Breast epithelium (tissue), 4 donors: ENCODE data around the gene EFNA5. TPM values are rescaled to one million over a fixed set of nuclear protein-coding genes. Genes with fewer than 3 reads are reported as not detected.
A peak's percentile ranks its signal among the peaks of the same experiment; 100 is the strongest.

Source experiments
- DNase-seq, 2 donors: peaks; one replicate each; pipeline ENCODE4 v3.0.0-alpha.2; 2019; ENCODE audit warnings: low spot score in 2 of 2
- H3K27ac ChIP-seq, 2 donors: fragments of 200-600 bp; sonication (generic) in 1 of 2; one replicate each; pipeline ENCODE4 v1.5.1; 2016 to 2019; ENCODE audit warnings: mild to moderate bottlenecking in 1 of 2
- H3K27me3 ChIP-seq, 2 donors: fragments of 200-600 bp; sonication (generic) in 1 of 2; one replicate each; pipeline versions ENCODE4 v1.5.1 to v1.6.0; 2017 to 2019; ENCODE audit warnings: control low read depth in 1 of 2, mild to moderate bottlenecking in 1 of 2
- H3K36me3 ChIP-seq: fragments of 200-600 bp; one replicate; pipeline ENCODE4 v1.5.1; 2019
- H3K4me1 ChIP-seq, 2 donors: fragments of 200-600 bp; sonication (generic); one replicate each; pipeline ENCODE4 v1.5.1; 2016 to 2019; ENCODE audit warnings: control low read depth in 1 of 2
- H3K4me3 ChIP-seq, 3 donors: fragments of 200-600 bp; sonication (generic); 1 replicate in 2 of 3; 2 replicates in 1 of 3; pipeline ENCODE4 v1.5.1; 2016 to 2019; ENCODE audit warnings: mild to moderate bottlenecking in 3 of 3, moderate library complexity in 2 of 3
- H3K9me3 ChIP-seq, 2 donors: fragments of 200-600 bp; sonication (generic) in 1 of 2; one replicate each; pipeline ENCODE4 v1.5.1; 2016 to 2019; ENCODE audit warnings: control low read depth in 1 of 2
- CTCF ChIP-seq, 3 donors: fragments of 450-650 bp; IDR thresholded peaks; one replicate each; pipeline ENCODE4 v1.5.1; 2016 to 2017; ENCODE audit warnings: antibody characterized with exemption in 3 of 3, mild to moderate bottlenecking in 3 of 3, moderate library complexity in 3 of 3
- POLR2A ChIP-seq: fragments of 450-650 bp; IDR thresholded peaks from one replicate; pipeline ENCODE4 v1.6.1; 2016; ENCODE audit warnings: antibody characterized with exemption, mild to moderate bottlenecking, moderate library complexity
- POLR2AphosphoS5 ChIP-seq, 3 donors: sonication (generic); formaldehyde crosslinking; IDR thresholded peaks; one replicate each; pipeline ENCODE4 v1.6.1; 2017; ENCODE audit warnings: antibody characterized with exemption in 3 of 3
- intact Hi-C: fragments of 100-400 bp; cut with DNase I; formaldehyde crosslinking; loops from one replicate; pipeline ENCODE4 v1.15.1; 2023; ENCODE audit warnings: low total_unique reads
- total RNA-seq, 3 donors: library from RNA; depleted of rRNA; stranded (reverse); fragments of >200 nt; gene quantifications; one replicate each; pipeline ENCODE4 v1.1.0, GENCODE V29; 2016

EFNA5 gene
- total RNA-seq, 3 donors from 2014 or later = 12.1 to 34.2 (median 12.3) TPM

- Histone ChIP-seq H3K27me3 (no peaks in the 10 kb centered on the region), H3K9me3 (no peaks in the 10 kb centered on the region), H3K4me3 (no peak overlapping the region), H3K4me1 (no peaks in the 10 kb centered on the region), H3K36me3 (no peaks in the 10 kb centered on the region), H3K27ac (no peak overlapping the region)
- intact Hi-C loops = no loop called here
- TF ChIP-seq CTCF (IDR thresholded peaks at IDR 0.05) = no peak
- TF ChIP-seq POLR2AphosphoS5 (IDR thresholded peaks at IDR 0.05) = no peak
- TF ChIP-seq POLR2A = no peak
- no peak for DNase-seq
These were observed 262.2 kb downstream of the EFNA5 start for GRCh38 chr5:107408564-107408963.

GRCh38 chr5:107407713-107408298, 262.9 kb downstream of the EFNA5 start:
- intact Hi-C loops = no loop called here
- DNase-seq = no peak
- Histone ChIP-seq H3K9me3 (no peaks in the 10 kb centered on the region), H3K4me3 (no peak overlapping the region), H3K36me3 (no peaks in the 10 kb centered on the region), H3K27me3 (no peaks in the 10 kb centered on the region), H3K27ac (no peak overlapping the region), H3K4me1 (no peaks in the 10 kb centered on the region)
- TF ChIP-seq POLR2A (no peak), CTCF (IDR thresholded peaks at IDR 0.05) (no peak), POLR2AphosphoS5 (IDR thresholded peaks at IDR 0.05) (no peak)

GRCh38 chr5:107404595-107405374, 266.0 kb downstream of the EFNA5 start:
- intact Hi-C loops = no loop called here
- Histone ChIP-seq H3K36me3 (no peaks in the 10 kb centered on the region), H3K27ac (peak overlapping the region; percentile 74 to 82), H3K4me3 (no peak overlapping the region), H3K9me3 (no peaks in the 10 kb centered on the region), H3K27me3 (no peaks in the 10 kb centered on the region), H3K4me1 (no peaks in the 10 kb centered on the region)
- TF ChIP-seq POLR2A = no peak
- no peak for TF ChIP-seq CTCF (IDR thresholded peaks at IDR 0.05)
- no peak for TF ChIP-seq POLR2AphosphoS5 (IDR thresholded peaks at IDR 0.05)
- peak in 1 of 2 donors; percentile 60 for DNase-seq

GRCh38 chr5:107403228-107403953, 267.3 kb downstream of the EFNA5 start:
- Histone ChIP-seq H3K36me3 (no peaks in the 10 kb centered on the region), H3K27ac (peak overlapping the region; percentile 76 to 82), H3K4me1 (no peaks in the 10 kb centered on the region), H3K27me3 (no peaks in the 10 kb centered on the region), H3K9me3 (no peaks in the 10 kb centered on the region), H3K4me3 (peak overlapping the region in 1 of 3 donors; percentile 17)
- intact Hi-C loops = no loop called here
- TF ChIP-seq CTCF (IDR thresholded peaks at IDR 0.05) = no peak
- TF ChIP-seq POLR2AphosphoS5 (IDR thresholded peaks at IDR 0.05) = no peak
- TF ChIP-seq POLR2A = no peak
- no peak for DNase-seq
